HEK293T (cell line): ENCODE results near the gene SPATA32.

Experiments
- CTCF ChIA-PET: fragments of 350-600 bp; formaldehyde crosslinking; extraction: SDS; loops from one replicate; lab custom pipeline; 2021; ENCODE audit warnings: antibody characterized with exemption, inconsistent platforms; lab: Yijun Ruan, JAX
- POLR2A ChIA-PET: fragments of 350-600 bp; formaldehyde crosslinking; extraction: SDS; loops from one replicate; lab custom pipeline; 2020; ENCODE audit warnings: antibody characterized with exemption, inconsistent platforms; lab: Yijun Ruan, JAX
- DNase-seq: peaks from one replicate; pipeline ENCODE4 v3.0.0; 2012; ENCODE audit warnings: mixed read lengths; ENCODE audit errors: extremely low spot score
- ARNT ChIP-seq: fragments of 450-650 bp; IDR thresholded peaks from 2 replicates; pipeline ENCODE4 v1.6.1; 2017; ENCODE audit warnings: mild to moderate bottlenecking
- BHLHE40 ChIP-seq: fragments of 450-650 bp; IDR thresholded peaks from 2 replicates; pipeline ENCODE4 v1.6.1; 2016; ENCODE audit warnings: mild to moderate bottlenecking, moderate library complexity, borderline replicate concordance
- CTBP1 ChIP-seq: fragments of 450-650 bp; IDR thresholded peaks from 2 replicates; pipeline ENCODE4 v1.6.1; 2016; ENCODE audit warnings: borderline replicate concordance
- ELF4 ChIP-seq: fragments of 450-650 bp; IDR thresholded peaks from 2 replicates; pipeline ENCODE4 v1.6.1; 2017; ENCODE audit warnings: antibody characterized with exemption
- FOXA1 ChIP-seq: fragments of 450-650 bp; IDR thresholded peaks from 2 replicates; pipeline ENCODE4 v1.6.1; 2016; ENCODE audit warnings: mild to moderate bottlenecking
- FOXK2 ChIP-seq: fragments of 450-650 bp; IDR thresholded peaks from 2 replicates; pipeline ENCODE4 v1.6.1; 2016; ENCODE audit warnings: mild to moderate bottlenecking
- FOXM1 ChIP-seq: fragments of 450-650 bp; IDR thresholded peaks from 2 replicates; pipeline ENCODE4 v1.6.1; 2017; ENCODE audit warnings: mild to moderate bottlenecking, borderline replicate concordance
- HDGF ChIP-seq: fragments of 450-650 bp; IDR thresholded peaks from 2 replicates; pipeline ENCODE4 v1.6.1; 2017; ENCODE audit warnings: antibody characterized with exemption, borderline replicate concordance
- L3MBTL2 ChIP-seq: fragments of 450-650 bp; conservative IDR thresholded peaks from 2 replicates; pipeline ENCODE4 v1.6.1; 2016; ENCODE audit warnings: mild to moderate bottlenecking
- LEF1 ChIP-seq: fragments of 450-650 bp; IDR thresholded peaks from 2 replicates; pipeline ENCODE4 v1.6.1; 2017; ENCODE audit warnings: mild to moderate bottlenecking, borderline replicate concordance
- NFRKB ChIP-seq: fragments of 450-650 bp; IDR thresholded peaks from 2 replicates; pipeline ENCODE4 v1.6.1; 2016; ENCODE audit warnings: mild to moderate bottlenecking, moderate library complexity
- SP1 ChIP-seq: fragments of 450-650 bp; IDR thresholded peaks from 2 replicates; pipeline ENCODE4 v1.6.1; 2017
- SUZ12 ChIP-seq: fragments of 450-650 bp; IDR thresholded peaks from 2 replicates; pipeline ENCODE4 v1.6.1; 2016; ENCODE audit warnings: mild to moderate bottlenecking
- TARDBP ChIP-seq: fragments of 450-650 bp; IDR thresholded peaks from 2 replicates; pipeline ENCODE4 v1.6.1; 2016
- ZNF384 ChIP-seq: fragments of 450-650 bp; IDR thresholded peaks from 2 replicates; pipeline ENCODE4 v1.6.1; 2016
- TF ChIP-seq, protein P1 (sequence below): fragments of 450-650 bp; IDR thresholded peaks from 2 replicates; pipeline ENCODE4 v1.6.1; 2016

Gene SPATA32

DNA sequence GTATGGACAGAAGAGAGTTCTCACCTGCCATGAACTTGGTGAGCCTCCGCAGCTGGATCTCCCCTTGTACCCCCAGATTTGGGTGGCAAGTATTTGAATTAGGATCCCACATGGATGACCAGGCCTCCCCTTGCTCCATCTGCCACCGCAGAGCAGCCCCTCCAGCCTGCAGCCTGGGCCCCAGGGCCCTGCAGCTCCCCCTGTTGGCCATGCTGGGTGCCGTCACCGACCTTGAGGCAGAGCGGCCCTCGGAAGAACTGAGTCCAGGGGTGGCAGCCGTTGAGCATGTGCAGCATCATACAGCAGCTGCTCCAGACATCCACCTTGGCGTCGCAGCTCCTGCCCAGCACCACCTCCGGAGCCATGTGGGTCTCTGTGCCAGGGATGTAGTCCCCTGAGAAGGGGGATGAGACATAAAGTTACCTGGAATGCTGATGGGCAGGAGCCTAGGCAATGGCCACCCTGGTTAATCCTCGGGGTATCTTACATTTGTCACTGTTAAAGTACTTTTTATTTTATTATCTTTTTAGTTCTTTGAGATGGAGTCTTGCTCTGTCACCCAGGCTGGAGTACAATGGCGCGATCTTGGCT, 9.0 kb upstream of the SPATA32 start:
- peak; percentile 74 for DNase-seq
- ChIA-PET CTCF (interaction anchor here (0.9 to 1.7 kb wide), 4 partner anchors 12 to 51 kb away, joined by 3 to 6 read pairs (median 4); no protein-coding TSS in a partner anchor), POLR2A (interaction anchor here (1.1 kb wide), 1 partner anchor 79 kb away, joined by 3 read pairs; no protein-coding TSS in a partner anchor)
- TF ChIP-seq ARNT, result no peak
- TF ChIP-seq, protein P1, sequence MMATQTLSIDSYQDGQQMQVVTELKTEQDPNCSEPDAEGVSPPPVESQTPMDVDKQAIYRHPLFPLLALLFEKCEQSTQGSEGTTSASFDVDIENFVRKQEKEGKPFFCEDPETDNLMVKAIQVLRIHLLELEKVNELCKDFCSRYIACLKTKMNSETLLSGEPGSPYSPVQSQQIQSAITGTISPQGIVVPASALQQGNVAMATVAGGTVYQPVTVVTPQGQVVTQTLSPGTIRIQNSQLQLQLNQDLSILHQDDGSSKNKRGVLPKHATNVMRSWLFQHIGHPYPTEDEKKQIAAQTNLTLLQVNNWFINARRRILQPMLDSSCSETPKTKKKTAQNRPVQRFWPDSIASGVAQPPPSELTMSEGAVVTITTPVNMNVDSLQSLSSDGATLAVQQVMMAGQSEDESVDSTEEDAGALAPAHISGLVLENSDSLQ, result no peak
- TF ChIP-seq LEF1, result no peak
- TF ChIP-seq SUZ12, result no peak
- TF ChIP-seq NFRKB, result no peak
- no peak for TF ChIP-seq TARDBP
- TF ChIP-seq L3MBTL2, result no peak
- TF ChIP-seq SP1, result no peak
- TF ChIP-seq ELF4, result no peak
- TF ChIP-seq FOXK2, result no peak
- no peak for TF ChIP-seq HDGF
- TF ChIP-seq CTBP1, result no peak
- no peak for TF ChIP-seq BHLHE40
- no peak for TF ChIP-seq FOXM1
- TF ChIP-seq ZNF384, result no peak
- no peak for TF ChIP-seq FOXA1

DNA sequence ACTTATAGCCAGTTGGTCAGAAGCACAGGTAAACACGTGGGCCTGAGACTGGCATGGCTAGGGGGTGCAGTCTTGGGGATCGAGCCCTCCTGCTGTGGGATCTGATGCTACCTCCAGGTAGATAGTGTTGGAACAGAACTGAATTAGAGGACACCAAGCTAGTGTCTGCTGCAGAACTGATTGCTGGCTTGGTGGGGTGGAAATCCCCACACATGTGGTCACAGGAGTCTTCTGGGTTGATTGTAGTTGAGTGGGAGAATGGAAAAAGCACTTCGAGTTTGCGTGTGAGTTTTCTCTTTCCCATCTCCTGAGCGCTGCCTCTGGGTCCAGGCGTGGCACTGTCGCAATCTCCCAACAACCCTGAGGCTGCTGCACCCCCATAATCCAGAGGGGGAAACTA, 8.0 kb upstream of the SPATA32 start:
- TF ChIP-seq SP1, result no peak
- no peak for TF ChIP-seq HDGF
- no peak for TF ChIP-seq ARNT
- TF ChIP-seq NFRKB, result no peak
- TF ChIP-seq FOXK2, result no peak
- TF ChIP-seq, protein P1, result no peak
- TF ChIP-seq ZNF384, result no peak
- no peak for TF ChIP-seq BHLHE40
- TF ChIP-seq CTBP1, result no peak
- no peak for TF ChIP-seq SUZ12
- no peak for TF ChIP-seq ELF4
- POLR2A ChIA-PET, result interaction anchor here (1.1 kb wide), 1 partner anchor 80 kb away, joined by 3 read pairs; no protein-coding TSS in a partner anchor
- CTCF ChIA-PET, result interaction anchor here (1.3 kb wide), 1 partner anchor 50 kb away, joined by 3 read pairs; no protein-coding TSS in a partner anchor
- DNase-seq, result no peak

DNA sequence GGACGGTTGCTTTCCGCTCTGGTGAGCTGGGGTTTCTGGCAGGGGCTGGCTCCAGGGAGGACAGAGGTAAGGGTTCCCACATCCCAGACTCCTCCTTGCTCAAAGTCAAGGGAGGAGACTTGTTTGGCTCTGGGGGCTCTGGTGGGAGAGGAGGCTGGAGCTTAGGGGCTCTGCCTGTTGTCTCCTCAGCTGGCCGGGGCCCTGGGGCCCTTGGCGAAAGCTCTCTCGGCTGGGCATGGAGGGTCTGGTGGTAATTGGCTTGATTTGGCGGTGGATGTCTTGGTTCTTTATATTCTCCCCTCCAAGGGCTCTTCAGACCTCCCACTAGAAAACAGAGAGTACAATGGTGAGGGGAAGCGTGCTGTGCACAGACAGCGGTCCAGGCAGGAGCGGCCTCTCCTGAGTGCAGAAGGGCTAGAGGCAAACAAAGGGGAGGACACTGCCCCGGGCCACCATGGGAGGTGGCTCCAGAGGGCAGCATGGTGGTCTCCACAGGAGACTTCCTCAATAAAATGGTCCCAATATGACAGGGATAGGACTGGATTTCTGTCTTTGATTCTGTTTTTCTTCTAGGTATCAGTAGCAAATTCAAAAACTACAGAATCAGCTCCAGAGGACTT, 5.7 kb upstream of the SPATA32 start:
- TF ChIP-seq FOXK2 (no peak), ZNF384 (no peak)
- ChIA-PET POLR2A (interaction anchor here (1.0 to 1.3 kb wide), 2 partner anchors 37 to 119 kb away, joined by 3 read pairs; partner anchors contain the start of gene HEXIM1), CTCF (interaction anchor here (1.8 to 2.4 kb wide), 2 partner anchors 10 to 50 kb away, joined by 5 to 6 read pairs; partner anchors contain the start of gene MAP3K14)
- DNase-seq, result no peak

- POLR2A ChIA-PET, result interaction anchor here (1.0 to 1.5 kb wide), 3 partner anchors 18 to 118 kb away, joined by 3 to 5 read pairs (median 3); partner anchors contain the start of gene HEXIM1
Measured at GRCh38 chr17:45266372-45266926, 4.6 kb upstream of the SPATA32 start.

GRCh38 chr17:45265821-45266220, 3.9 kb upstream of the SPATA32 start:
- ChIA-PET POLR2A (interaction anchor here (1.5 kb wide), 1 partner anchor 18 kb away, joined by 5 read pairs; no protein-coding TSS in a partner anchor), CTCF (interaction anchor here (0.7 to 2.4 kb wide), 3 partner anchors 11 to 130 kb away, joined by 3 to 6 read pairs (median 3); partner anchors contain the start of gene ACBD4)
- DNase-seq, result no peak
- no peak for TF ChIP-seq CTBP1
- TF ChIP-seq FOXM1, result no peak
- TF ChIP-seq ZNF384, result no peak
- TF ChIP-seq FOXA1, result no peak
- TF ChIP-seq ELF4, result no peak
- no peak for TF ChIP-seq TARDBP
- no peak for TF ChIP-seq SUZ12
- TF ChIP-seq L3MBTL2, result no peak
- no peak for TF ChIP-seq ARNT
- TF ChIP-seq BHLHE40, result no peak
- no peak for TF ChIP-seq FOXK2
- no peak for TF ChIP-seq SP1

More at GRCh38 chr17:45266372-45266926, 4.6 kb upstream of the SPATA32 start:
- TF ChIP-seq ARNT, result no peak
- no peak for TF ChIP-seq LEF1
- TF ChIP-seq FOXM1, result no peak
- TF ChIP-seq BHLHE40, result no peak
- TF ChIP-seq SUZ12, result no peak
- no peak for TF ChIP-seq FOXK2
- no peak for TF ChIP-seq FOXA1
- no peak for TF ChIP-seq TARDBP
- no peak for TF ChIP-seq HDGF
- TF ChIP-seq ELF4, result no peak
- no peak for TF ChIP-seq CTBP1
- TF ChIP-seq, protein P1, result no peak
- no peak for TF ChIP-seq ZNF384
- TF ChIP-seq SP1, result no peak
- TF ChIP-seq L3MBTL2, result no peak
- TF ChIP-seq NFRKB, result no peak
- DNase-seq, result no peak
- CTCF ChIA-PET, result interaction anchor here (0.5 to 2.4 kb wide), 4 partner anchors 11 to 131 kb away, joined by 3 to 6 read pairs (median 4); partner anchors contain the start of genes ACBD4 and MAP3K14
